GM20000 (cell line): ENCODE data around the gene PTGS2.

Experiments used
- DNase-seq: peaks from one replicate; pipeline ENCODE4 v3.0.0; 2012; ENCODE audit warnings: low spot score
- TF ChIP-seq, protein P1 (sequence below): IDR thresholded peaks from 2 replicates; pipeline ENCODE4 v1.5.1; 2012; ENCODE audit warnings: mild to moderate bottlenecking, control low read depth; ENCODE audit errors: extremely low read depth, missing control alignments

Gene PTGS2

DNA sequence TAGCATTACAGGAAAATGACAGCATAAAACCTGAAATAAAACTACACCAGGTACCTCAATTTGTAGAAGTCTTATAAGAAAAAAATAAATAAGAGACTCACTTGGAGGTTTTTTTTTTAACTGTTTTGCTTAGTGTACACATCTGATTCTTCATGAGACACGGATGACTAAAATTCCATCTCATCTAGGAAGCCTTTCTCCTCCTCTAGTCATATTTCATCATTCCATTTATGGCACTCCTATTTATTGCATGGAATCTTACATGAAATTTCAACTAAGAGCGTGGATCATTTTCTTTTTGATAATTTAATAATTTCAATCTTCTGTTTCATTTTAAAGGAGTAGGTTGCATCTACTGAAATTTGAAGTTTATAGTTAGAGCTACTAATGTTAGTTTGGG is 1.6 kb upstream of the PTGS2 start:
- no peak for DNase-seq
- TF ChIP-seq, protein P1, sequence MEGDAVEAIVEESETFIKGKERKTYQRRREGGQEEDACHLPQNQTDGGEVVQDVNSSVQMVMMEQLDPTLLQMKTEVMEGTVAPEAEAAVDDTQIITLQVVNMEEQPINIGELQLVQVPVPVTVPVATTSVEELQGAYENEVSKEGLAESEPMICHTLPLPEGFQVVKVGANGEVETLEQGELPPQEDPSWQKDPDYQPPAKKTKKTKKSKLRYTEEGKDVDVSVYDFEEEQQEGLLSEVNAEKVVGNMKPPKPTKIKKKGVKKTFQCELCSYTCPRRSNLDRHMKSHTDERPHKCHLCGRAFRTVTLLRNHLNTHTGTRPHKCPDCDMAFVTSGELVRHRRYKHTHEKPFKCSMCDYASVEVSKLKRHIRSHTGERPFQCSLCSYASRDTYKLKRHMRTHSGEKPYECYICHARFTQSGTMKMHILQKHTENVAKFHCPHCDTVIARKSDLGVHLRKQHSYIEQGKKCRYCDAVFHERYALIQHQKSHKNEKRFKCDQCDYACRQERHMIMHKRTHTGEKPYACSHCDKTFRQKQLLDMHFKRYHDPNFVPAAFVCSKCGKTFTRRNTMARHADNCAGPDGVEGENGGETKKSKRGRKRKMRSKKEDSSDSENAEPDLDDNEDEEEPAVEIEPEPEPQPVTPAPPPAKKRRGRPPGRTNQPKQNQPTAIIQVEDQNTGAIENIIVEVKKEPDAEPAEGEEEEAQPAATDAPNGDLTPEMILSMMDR: no peak

DNA sequence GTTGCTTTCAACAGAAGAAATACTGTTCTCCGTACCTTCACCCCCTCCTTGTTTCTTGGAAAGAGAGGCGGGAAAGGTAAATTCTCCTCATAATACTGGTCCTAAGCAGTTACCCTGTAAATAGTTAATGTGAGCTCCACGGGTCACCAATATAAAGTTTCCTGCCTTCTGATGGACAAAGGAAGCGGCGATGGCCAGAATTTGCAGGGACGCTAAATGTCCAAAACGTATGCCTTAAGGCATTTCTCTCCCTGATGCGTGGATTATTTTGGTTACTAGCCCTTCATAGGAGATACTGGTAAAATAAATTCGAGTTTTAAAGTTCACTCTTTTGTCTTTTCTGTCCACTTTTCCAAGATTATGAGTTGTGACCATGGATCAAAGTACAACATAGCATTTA is 898 bp upstream of the PTGS2 start:
- TF ChIP-seq, protein P1: no peak
- DNase-seq: peak; percentile 12

DNA sequence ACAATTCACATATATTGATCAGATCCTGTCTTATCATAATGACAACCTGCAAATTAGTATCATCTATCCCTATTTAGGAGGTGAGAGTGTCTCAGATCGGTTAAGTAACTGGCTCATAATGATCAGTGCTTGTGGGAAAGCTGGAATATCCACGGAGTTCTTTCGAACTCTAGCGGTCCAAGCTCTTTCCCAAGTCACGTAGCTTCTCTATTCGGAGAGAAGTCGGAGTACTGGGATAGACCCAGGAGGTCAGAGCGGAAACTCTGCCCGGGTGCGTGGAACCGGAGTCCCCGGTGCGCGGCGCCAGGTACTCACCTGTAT is 339 bp downstream of the PTGS2 start:
- DNase-seq: no peak
- TF ChIP-seq, protein P1: no peak

DNA sequence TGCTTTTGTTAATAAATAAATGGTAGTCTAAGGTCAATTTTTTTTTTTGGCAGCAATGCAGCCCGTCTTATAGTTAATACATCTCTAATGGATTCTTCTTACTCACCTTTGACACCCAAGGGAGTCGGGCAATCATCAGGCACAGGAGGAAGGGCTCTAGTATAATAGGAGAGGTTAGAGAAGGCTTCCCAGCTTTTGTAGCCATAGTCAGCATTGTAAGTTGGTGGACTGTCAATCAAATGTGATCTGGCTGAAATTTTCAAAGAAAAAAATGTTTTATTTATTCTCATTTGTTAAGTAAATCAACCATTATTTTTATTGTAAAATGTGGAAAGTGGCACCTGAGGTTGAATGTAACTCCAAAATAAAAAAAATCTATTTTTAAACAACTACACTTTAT is 2.1 kb downstream of the PTGS2 start:
- TF ChIP-seq, protein P1: no peak
- no peak for DNase-seq

DNA sequence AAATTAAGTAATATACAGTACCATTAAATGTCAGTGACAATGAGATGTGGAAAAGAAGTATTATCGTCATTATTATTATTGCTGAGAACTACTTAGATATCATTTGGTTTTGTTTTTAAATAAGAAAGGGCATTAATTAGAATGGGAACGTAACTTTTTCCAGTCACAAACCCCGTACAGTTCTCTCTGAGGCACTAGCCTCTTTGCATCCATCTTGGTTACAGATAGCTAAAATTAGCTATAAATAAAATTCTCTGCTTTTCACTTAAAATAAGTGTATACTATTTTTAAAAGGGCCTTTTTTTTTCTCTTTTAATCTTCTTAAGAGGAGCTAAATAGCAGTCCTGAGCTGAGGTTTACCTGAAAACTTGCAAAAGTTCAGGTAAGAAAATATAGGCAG is 7.6 kb downstream of the PTGS2 start:
- DNase-seq: no peak
- TF ChIP-seq, protein P1: no peak

DNA sequence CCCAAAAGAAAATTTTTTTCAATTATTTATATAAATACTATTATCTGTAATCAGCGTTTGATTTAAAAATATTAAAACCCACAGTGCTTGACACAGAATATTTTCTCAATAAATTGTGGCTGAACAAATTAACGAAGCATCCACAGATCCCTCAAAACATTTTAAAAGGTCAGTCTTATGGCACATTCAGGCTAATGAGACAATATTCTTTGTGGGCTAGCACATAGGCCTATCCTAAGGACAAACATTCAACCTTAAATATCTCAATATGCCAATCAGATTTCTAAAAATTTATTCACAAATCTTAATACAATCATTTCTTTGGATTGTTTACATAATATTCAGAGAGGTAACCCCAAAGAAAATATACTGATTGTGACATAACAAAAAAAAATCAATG is 8.1 kb downstream of the PTGS2 start:
- no peak for DNase-seq
- TF ChIP-seq, protein P1: no peak

DNA sequence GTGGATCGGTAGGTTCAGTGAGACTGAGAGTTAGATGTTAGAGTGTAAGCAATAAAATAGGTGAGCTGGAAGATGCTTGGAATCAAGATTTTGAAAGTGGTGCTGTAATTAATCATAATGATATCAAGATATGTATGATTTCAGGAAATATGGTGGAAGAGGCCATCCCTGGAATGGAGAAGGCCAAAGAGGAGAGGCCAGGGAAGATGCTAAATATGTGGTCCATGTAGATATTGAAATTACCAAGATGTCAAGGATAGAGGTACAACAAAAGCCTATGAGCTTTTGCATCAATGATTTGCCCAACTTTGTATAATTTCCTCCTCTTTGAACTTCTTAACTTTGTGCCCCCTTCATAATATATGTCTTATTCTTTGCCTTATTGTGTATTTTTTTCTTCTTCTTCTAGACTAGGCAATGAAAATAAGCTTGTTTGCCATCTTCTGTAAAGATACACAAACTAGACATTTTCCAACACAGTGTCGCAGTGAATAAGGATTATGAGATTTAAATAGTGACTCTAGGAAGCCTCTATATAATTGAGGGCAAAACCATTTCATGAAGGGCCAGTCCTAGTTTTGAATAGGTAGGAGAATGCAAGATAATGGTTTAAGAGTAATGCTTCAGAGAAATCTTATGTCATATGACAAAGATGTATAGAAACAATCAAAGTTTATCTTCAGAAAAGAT is 8.9 kb downstream of the PTGS2 start:
- no peak for DNase-seq

More for the DNA sequence above, 8.9 kb downstream of the PTGS2 start:
- TF ChIP-seq, protein P1: no peak
